Peyer's patch (tissue), 4 donors: ENCODE data around the gene OPCML. TPM values are rescaled to one million over a fixed set of nuclear protein-coding genes. Genes with fewer than 3 reads are reported as not detected.
A peak's percentile ranks its signal among the peaks of the same experiment; 100 is the strongest.

ENCODE experiments used
- DNase-seq, 3 donors: peaks; one replicate each; pipeline ENCODE4 v3.0.0-alpha.2; 2017 to 2019
- H3K27ac ChIP-seq, 4 donors: fragments of 200-600 bp; sonication (generic); one replicate each; pipeline ENCODE4 v1.5.1; 2016 to 2019
- H3K27me3 ChIP-seq, 2 donors: fragments of 200-600 bp; sonication (generic); one replicate each; pipeline ENCODE4 v1.5.1; 2019
- H3K36me3 ChIP-seq, 3 donors: fragments of 200-600 bp; sonication (generic); one replicate each; pipeline ENCODE4 v1.5.1; 2016 to 2019
- H3K4me1 ChIP-seq, 4 donors: fragments of 200-600 bp; sonication (generic); one replicate each; pipeline ENCODE4 v1.5.1; 2016 to 2019
- H3K4me3 ChIP-seq, 4 donors: fragments of 200-600 bp; sonication (generic); 1 replicate in 3 of 4; 2 replicates in 1 of 4; pipeline ENCODE4 v1.5.1; 2016 to 2019; ENCODE audit warnings: mild to moderate bottlenecking in 1 of 4
- H3K9me3 ChIP-seq, 4 donors: fragments of 200-600 bp; sonication (generic); one replicate each; pipeline ENCODE4 v1.5.1; 2016 to 2019; ENCODE audit warnings: mild to moderate bottlenecking in 1 of 4
- POLR2A ChIP-seq, 2 donors: fragments of 450-650 bp; IDR thresholded peaks; one replicate each; pipeline ENCODE4 v1.5.1; 2017; ENCODE audit warnings: antibody characterized with exemption in 2 of 2, mild to moderate bottlenecking in 2 of 2, moderate library complexity in 2 of 2
- total RNA-seq, 4 donors: library from RNA; depleted of rRNA; stranded (reverse); fragments of >200 nt; gene quantifications; one replicate each; pipeline ENCODE4 v1.1.0, GENCODE V29; 2016
- TF ChIP-seq, protein P1 (sequence below), 6 experiments: fragments of 450-650 bp in 4 of 6; fragments of 200-600 bp in 2 of 6; sonication (generic) in 1 of 6; IDR thresholded peaks; one replicate each; pipeline ENCODE4 v1.5.1; 2017 to 2019; ENCODE audit warnings: antibody characterized with exemption in 6 of 6, mild to moderate bottlenecking in 3 of 6, moderate library complexity in 1 of 6

The OPCML gene
- total RNA-seq, 4 donors from 2014 or later: not detected

DNA sequence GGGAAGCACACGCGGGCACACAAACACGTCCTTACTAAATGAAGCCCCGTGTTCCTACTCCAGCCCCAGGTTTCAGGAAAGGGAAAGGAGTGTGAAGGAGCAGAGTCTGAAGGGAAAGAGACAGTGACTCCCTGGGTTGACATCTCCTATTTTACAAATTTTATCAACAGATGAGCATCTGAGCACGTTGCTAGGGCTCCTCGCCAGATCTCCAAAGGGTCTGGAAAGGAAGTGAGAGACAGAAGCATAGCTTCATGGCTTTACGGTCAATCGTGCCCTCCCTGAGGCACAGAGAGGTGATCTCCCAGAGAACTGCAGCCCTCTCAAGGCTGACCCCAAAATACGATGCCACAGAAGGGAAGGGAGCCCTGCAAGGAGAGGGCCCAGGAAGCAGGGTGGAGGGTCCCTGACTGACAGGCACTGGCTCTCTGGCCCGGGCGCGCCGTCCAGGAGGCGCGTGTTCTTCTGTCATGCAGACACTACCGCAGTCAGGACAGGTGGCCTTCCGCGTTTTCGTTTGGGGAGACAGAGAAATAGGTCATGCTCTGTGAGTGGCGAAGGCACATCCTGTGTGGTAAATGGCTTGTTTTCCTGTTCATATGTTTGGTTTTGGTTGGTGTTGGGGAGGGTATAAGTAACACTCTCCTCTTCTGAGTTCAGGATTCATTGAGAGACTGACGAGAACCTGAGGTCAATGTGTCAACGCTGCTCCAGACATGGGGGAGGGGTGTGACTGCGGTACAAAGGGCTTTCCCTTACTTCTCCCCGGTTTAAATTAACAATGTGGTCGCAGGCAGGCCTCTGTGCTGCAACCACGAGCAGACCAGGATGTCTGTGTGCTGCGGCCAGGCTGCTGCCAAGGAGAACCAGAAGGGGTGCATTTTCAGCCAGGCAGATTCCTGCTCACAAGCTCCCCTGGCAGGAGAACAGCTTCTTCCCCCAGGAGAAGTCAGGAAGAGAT lies 813.3 kb downstream of the OPCML start:
- Histone ChIP-seq H3K9me3 (no peaks in the 10 kb centered on the region), H3K4me1 (no peaks in the 10 kb centered on the region), H3K27ac (no peak overlapping the region), H3K27me3 (no peaks in the 10 kb centered on the region), H3K4me3 (no peak overlapping the region), H3K36me3 (no peaks in the 10 kb centered on the region)
- TF ChIP-seq, protein P1, sequence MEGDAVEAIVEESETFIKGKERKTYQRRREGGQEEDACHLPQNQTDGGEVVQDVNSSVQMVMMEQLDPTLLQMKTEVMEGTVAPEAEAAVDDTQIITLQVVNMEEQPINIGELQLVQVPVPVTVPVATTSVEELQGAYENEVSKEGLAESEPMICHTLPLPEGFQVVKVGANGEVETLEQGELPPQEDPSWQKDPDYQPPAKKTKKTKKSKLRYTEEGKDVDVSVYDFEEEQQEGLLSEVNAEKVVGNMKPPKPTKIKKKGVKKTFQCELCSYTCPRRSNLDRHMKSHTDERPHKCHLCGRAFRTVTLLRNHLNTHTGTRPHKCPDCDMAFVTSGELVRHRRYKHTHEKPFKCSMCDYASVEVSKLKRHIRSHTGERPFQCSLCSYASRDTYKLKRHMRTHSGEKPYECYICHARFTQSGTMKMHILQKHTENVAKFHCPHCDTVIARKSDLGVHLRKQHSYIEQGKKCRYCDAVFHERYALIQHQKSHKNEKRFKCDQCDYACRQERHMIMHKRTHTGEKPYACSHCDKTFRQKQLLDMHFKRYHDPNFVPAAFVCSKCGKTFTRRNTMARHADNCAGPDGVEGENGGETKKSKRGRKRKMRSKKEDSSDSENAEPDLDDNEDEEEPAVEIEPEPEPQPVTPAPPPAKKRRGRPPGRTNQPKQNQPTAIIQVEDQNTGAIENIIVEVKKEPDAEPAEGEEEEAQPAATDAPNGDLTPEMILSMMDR (IDR thresholded peaks at IDR 0.05): no peak
- TF ChIP-seq POLR2A (IDR thresholded peaks at IDR 0.05): no peak
- DNase-seq: peak in 2 of 3 donors; percentile 18 to 70

GRCh38 chr11:132717824-132718223 lies 814.5 kb downstream of the OPCML start:
- DNase-seq: no peak
- H3K9me3 ChIP-seq: no peaks in the 10 kb centered on the region
- TF ChIP-seq, protein P1 (IDR thresholded peaks at IDR 0.05): no peak
- no peak for TF ChIP-seq POLR2A (IDR thresholded peaks at IDR 0.05)

DNA sequence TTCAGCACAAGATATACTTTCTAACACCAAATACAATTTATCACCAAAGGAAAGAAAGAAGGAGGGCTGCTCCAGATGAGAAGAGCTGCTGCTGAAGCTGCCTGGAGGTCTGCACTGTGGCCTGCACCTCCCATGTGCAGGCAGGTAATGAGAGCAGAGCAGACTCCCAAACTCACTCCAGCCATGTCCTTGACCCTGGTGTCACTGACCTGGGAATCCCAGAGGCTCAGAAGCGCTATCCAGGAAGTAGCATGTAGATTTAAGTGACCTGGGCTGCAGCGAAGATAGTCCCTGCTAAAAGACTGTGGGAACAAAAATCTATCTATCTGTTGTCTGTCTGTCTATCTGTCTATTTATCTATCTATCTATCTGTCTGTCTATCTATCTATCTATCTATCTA lies 816.3 kb downstream of the OPCML start:
- DNase-seq: no peak
- Histone ChIP-seq H3K4me1 (no peaks in the 10 kb centered on the region), H3K9me3 (no peaks in the 10 kb centered on the region), H3K27me3 (no peaks in the 10 kb centered on the region), H3K4me3 (no peak overlapping the region), H3K27ac (no peak overlapping the region), H3K36me3 (no peaks in the 10 kb centered on the region)
- TF ChIP-seq POLR2A (IDR thresholded peaks at IDR 0.05): no peak
- TF ChIP-seq, protein P1 (IDR thresholded peaks at IDR 0.05): no peak

More at GRCh38 chr11:132717824-132718223, 814.5 kb downstream of the OPCML start:
- Histone ChIP-seq H3K27ac (no peak overlapping the region), H3K36me3 (no peaks in the 10 kb centered on the region), H3K27me3 (no peaks in the 10 kb centered on the region), H3K4me3 (no peak overlapping the region), H3K4me1 (no peaks in the 10 kb centered on the region)

DNA sequence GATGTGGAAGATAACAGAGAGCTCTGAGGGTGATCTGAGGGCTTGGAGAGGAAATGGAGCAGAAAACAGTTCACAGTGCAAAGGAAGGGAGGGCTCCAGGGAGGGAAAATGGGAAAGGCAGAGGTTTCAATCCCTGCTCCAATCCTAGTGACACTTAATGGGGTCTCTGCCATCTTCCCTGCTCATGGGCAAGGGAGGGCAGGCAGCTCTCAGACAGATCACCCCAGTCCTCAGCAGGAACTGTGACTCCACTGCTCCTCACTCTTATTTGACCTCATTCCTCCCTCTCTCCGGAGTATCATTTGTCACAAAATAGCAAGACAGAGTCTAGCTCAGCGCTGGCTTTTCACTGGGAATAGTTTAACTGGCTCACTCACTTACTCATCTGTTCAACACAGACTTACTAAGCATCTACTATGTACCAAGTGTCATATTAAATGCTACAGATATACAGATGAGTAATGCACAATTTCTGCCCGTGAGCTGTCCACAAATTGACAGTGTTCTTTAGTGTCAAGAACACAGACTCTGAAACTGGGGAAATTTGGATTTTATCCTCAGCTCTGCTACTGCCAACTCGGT lies 817.4 kb downstream of the OPCML start:
- no peak overlapping the region for H3K27ac ChIP-seq
- DNase-seq: no peak
- no peaks in the 10 kb centered on the region for H3K4me1 ChIP-seq
- H3K27me3 ChIP-seq: no peaks in the 10 kb centered on the region
- no peak for TF ChIP-seq POLR2A (IDR thresholded peaks at IDR 0.05)
- TF ChIP-seq, protein P1 (IDR thresholded peaks at IDR 0.05): no peak
- no peak overlapping the region for H3K4me3 ChIP-seq
- H3K36me3 ChIP-seq: no peaks in the 10 kb centered on the region
- no peaks in the 10 kb centered on the region for H3K9me3 ChIP-seq

- no peak overlapping the region for H3K27ac ChIP-seq
- no peak overlapping the region for H3K4me3 ChIP-seq
- no peaks in the 10 kb centered on the region for H3K36me3 ChIP-seq
- H3K4me1 ChIP-seq: no peaks in the 10 kb centered on the region
- DNase-seq: no peak
- no peaks in the 10 kb centered on the region for H3K27me3 ChIP-seq
- H3K9me3 ChIP-seq: no peaks in the 10 kb centered on the region
- TF ChIP-seq POLR2A (IDR thresholded peaks at IDR 0.05): no peak
- TF ChIP-seq, protein P1 (IDR thresholded peaks at IDR 0.05): no peak
Observed at GRCh38 chr11:132712466-132712865, 819.8 kb downstream of the OPCML start.
